NCI-H146 treated with DMSO at 0.1 percent for 48 hours (cell line): Measurements from ENCODE around the gene S1PR2.

Experiments
- DNase-seq: peaks from one replicate; lab custom pipeline; 2025; ENCODE audit not compliant: unreplicated experiment; lab: John Stamatoyannopoulos, UW

The S1PR2 gene, protein sequence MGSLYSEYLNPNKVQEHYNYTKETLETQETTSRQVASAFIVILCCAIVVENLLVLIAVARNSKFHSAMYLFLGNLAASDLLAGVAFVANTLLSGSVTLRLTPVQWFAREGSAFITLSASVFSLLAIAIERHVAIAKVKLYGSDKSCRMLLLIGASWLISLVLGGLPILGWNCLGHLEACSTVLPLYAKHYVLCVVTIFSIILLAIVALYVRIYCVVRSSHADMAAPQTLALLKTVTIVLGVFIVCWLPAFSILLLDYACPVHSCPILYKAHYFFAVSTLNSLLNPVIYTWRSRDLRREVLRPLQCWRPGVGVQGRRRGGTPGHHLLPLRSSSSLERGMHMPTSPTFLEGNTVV

GRCh38 chr19:10230861-10231611 is at the start of gene S1PR2:
TSS of gene S1PR2 (minus strand) at chr19:10231331. CDS start at chr19:10224905, 6,426 bp downstream.
- DNase-seq, result peak; percentile 61

DNA sequence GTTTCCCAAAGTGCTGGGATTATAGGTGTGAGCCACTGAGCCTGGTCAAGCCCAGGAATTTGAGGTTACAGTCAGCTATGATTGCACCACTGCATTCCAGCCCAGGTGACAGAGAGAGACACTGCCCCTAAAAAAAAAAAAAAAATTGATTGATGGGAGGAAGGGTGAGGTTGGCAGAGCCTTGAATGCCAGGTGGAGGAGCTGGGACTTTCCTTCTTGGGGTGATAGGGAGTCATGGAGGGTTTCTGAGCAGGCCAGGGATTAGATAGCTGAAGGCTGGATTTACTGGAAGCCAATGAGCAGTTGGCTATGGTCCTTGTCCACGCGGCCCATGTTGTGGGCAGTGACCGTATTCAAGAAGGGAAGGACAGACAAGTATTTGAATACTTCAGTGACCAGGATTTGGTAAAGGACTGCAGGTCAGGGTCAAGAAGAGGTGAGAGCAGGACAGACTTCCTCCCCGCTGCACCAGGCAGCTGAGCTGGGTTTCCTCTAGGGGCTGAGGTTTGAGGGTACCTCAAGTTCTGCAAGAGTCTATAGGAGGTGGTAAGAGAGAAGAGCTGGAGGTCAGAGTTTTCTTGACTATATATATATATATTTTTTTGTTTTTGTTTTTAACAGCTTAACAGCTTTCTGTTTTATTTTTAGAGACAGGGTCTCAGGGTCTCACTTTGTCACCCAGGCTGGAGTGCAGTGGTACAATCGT is 48.8 kb upstream of the S1PR2 start:
- DNase-seq, result no peak

- no peak for DNase-seq
These were observed 47.8 kb upstream of the S1PR2 start for GRCh38 chr19:10278935-10279334.

- DNase-seq, result no peak
These were observed 46.9 kb upstream of the S1PR2 start for GRCh38 chr19:10277795-10278589.

DNA sequence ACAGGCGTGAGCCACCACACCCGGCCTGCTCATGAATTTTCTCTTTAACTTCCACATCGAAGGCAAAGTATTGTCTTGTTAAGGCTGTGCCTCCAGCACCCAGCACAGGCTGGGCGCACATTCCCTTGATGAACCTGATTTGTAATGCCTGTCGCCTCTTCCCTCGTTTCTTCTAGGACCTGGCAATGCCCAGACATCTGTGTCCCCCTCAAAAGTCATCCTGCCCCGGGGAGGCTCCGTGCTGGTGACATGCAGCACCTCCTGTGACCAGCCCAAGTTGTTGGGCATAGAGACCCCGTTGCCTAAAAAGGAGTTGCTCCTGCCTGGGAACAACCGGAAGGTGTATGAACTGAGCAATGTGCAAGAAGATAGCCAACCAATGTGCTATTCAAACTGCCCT is 43.5 kb upstream of the S1PR2 start:
- DNase-seq, result no peak

GRCh38 chr19:10271543-10272086 is 40.5 kb upstream of the S1PR2 start:
- DNase-seq, result no peak

GRCh38 chr19:10270616-10271394 is 39.7 kb upstream of the S1PR2 start, which contains the start of gene ICAM1:
TSS of gene ICAM1 (plus strand) at chr19:10271120. CDS start at chr19:10271160, 40 bp downstream.
- DNase-seq, result peak; percentile 52

- DNase-seq, result no peak
These were observed 39.1 kb upstream of the S1PR2 start for GRCh38 chr19:10270180-10270615.

- peak; percentile 46 for DNase-seq
These were observed 38.4 kb upstream of the S1PR2 start for GRCh38 chr19:10269333-10270179.

DNA sequence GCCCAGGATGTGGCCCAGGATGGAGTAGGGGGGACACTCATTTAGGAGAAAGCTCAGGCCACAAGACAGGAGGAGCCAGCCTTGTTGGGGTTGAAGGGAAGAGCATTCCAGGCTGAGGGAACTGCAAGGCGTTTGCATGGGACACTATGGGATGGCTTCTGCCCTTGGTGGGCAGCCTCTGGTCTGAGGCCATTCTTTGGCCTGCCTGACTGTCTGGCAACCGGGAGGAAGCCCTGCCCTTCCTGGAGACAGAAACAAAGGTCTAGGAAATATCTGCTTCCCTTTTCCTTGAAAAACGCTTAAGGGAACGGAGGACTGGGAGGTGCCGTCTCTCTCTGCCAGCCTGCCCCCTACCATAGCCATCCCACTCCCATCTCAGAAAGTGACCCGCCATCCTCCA is 36.9 kb upstream of the S1PR2 start:
- no peak for DNase-seq

DNA sequence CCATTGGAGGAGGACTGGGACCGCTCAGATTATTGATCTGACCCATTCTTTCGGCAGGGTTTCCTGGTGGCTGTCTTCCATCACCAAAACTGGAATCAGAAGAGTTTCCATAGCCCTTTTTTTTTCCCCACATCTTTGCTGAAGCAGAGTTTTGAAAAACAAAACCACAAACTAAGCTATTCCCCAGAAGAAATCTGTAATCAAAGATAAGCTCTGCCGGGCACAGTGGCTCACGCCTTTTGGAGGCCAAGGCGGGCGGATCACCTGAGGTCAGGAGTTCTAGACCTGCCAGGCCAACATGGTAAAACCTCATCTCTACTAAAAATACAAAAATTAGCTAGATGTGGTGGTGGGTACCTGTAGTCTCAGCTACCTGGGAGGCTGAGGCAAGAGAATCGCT is 35.6 kb upstream of the S1PR2 start:
- DNase-seq, result no peak

- no peak for DNase-seq
These were observed 31.6 kb upstream of the S1PR2 start for GRCh38 chr19:10262771-10263170.

- DNase-seq, result no peak
These were observed 29.0 kb upstream of the S1PR2 start for GRCh38 chr19:10260141-10260584.

GRCh38 chr19:10259162-10259905 is 28.2 kb upstream of the S1PR2 start:
- DNase-seq, result peak; percentile 78

- no peak for DNase-seq
These were observed 27.1 kb upstream of the S1PR2 start for GRCh38 chr19:10258080-10258710.

GRCh38 chr19:10256970-10257615 is 26.0 kb upstream of the S1PR2 start:
- DNase-seq, result no peak

DNA sequence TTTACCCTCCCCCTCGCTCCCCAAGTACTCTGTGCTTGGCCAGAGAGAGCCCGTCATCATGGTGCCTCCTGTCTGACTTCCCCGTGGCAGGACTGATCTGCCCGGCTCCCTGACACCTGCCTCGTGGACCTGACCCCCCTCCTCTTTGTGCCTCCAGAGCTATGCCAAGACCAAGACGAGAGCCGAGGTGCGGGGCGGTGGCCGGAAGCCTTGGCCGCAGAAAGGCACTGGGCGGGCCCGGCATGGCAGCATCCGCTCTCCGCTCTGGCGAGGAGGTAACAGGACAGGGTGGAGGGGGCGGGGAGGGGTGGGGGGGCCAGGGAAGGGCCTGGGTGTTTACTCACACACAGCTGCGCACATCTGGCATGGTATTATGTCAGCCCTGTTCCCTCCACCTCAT is 25.4 kb upstream of the S1PR2 start:
- no peak for DNase-seq
